22Rv1 (cell line): ENCODE results near the gene TNIP2.

Experiments
- H3K27ac ChIP-seq: fragments of 450-650 bp; 2 replicates; pipeline ENCODE4 v1.5.1; 2017
- ZFX ChIP-seq: fragments of 450-650 bp; IDR thresholded peaks from 2 replicates; pipeline ENCODE4 v1.6.1; 2017; ENCODE audit warnings: antibody characterized with exemption, borderline replicate concordance
- TF ChIP-seq, protein P1 (sequence below): fragments of 450-650 bp; IDR thresholded peaks from 2 replicates; pipeline ENCODE4 v1.5.1; 2017; ENCODE audit warnings: mild to moderate bottlenecking

The TNIP2 gene

DNA sequence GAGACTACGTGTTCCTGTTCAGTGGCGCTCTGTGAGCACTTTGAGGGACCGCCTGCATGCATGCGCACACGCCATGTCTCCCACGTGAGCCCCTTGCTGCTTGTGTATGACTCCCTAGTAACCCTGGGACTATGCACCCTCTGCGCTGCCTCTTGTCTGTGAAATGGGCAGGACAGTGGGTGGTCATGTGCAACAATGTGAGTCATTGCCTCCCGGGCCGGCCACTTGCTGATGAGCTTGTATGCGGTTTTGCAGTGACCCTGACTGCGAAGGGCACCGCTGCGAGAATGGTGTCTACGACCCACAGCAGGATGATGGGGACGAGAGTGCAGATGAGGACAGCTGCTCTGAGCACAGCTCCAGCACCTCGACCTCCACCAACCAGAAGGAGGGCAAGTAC lies 61.4 kb downstream of the TNIP2 start:
- H3K27ac ChIP-seq: no peak overlapping the region
- TF ChIP-seq ZFX: no peak
- TF ChIP-seq, protein P1, sequence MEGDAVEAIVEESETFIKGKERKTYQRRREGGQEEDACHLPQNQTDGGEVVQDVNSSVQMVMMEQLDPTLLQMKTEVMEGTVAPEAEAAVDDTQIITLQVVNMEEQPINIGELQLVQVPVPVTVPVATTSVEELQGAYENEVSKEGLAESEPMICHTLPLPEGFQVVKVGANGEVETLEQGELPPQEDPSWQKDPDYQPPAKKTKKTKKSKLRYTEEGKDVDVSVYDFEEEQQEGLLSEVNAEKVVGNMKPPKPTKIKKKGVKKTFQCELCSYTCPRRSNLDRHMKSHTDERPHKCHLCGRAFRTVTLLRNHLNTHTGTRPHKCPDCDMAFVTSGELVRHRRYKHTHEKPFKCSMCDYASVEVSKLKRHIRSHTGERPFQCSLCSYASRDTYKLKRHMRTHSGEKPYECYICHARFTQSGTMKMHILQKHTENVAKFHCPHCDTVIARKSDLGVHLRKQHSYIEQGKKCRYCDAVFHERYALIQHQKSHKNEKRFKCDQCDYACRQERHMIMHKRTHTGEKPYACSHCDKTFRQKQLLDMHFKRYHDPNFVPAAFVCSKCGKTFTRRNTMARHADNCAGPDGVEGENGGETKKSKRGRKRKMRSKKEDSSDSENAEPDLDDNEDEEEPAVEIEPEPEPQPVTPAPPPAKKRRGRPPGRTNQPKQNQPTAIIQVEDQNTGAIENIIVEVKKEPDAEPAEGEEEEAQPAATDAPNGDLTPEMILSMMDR: no peak

DNA sequence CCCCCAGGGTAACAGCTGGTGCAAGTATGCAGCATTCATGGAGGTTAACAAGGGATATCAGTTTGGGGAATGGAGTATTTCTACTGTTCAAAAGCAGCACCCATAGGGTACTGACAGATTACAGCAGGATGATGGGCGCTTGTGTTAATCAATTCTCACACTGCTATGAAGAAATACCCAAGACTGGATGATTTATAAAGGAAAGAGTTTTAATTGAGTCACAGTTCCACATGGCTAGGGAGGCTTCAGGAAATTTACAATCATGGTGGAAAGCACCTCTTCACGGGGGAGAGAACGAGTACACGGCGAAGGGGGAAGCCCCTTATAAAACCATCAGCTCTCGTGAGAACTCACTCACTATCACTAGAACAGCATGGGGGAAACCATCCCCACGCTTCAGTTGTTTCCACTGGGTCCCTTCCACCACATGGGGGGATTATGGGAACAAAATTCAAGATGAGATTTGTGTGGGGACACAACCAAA lies 64.1 kb downstream of the TNIP2 start:
- TF ChIP-seq, protein P1: no peak
- TF ChIP-seq ZFX: no peak
- no peak overlapping the region for H3K27ac ChIP-seq
